CD14-positive monocyte (primary cell): Measurements from ENCODE around the gene SLC7A10. TPM values are rescaled to one million over a fixed set of nuclear protein-coding genes. Genes with fewer than 3 reads are reported as not detected.
A peak's percentile ranks its signal among the peaks of the same experiment; 100 is the strongest.

ENCODE experiments used
- DNase-seq, 3 donors: peaks; one replicate each; pipeline ENCODE4 v3.0.0-alpha.2; 2011 to 2022
- H2AFZ ChIP-seq: 2 replicates; pipeline ENCODE4 v1.6.0; 2012; ENCODE audit warnings: mild to moderate bottlenecking, low read depth, low read length, inconsistent platforms; ENCODE audit not compliant: insufficient read depth, poor library complexity, severe bottlenecking
- H3K27ac ChIP-seq, 2 donors: 1 replicate in 1 of 2; 2 replicates in 1 of 2; pipeline ENCODE4 v1.5.1; 2012 to 2013; ENCODE audit warnings: low read length in 2 of 2, control low read depth in 1 of 2, inconsistent platforms in 1 of 2, low read depth in 1 of 2, mild to moderate bottlenecking in 1 of 2
- H3K27me3 ChIP-seq, 2 donors: one replicate each; pipeline versions ENCODE4 v1.6.0 to v1.6.1; 2011 to 2013; ENCODE audit warnings: low read length in 2 of 2; ENCODE audit not compliant: control insufficient read depth in 2 of 2, insufficient read depth in 2 of 2
- H3K36me3 ChIP-seq, 2 donors: replicated peaks in 1 of 2; 1 replicate in 1 of 2; 2 replicates in 1 of 2; pipeline versions ENCODE4 v1.5.1 to v1.6.1; 2012 to 2013; ENCODE audit warnings: low read length in 2 of 2, control low read depth in 1 of 2, inconsistent platforms in 1 of 2, mild to moderate bottlenecking in 1 of 2; ENCODE audit not compliant: insufficient read depth in 2 of 2, control insufficient read depth in 1 of 2
- H3K4me1 ChIP-seq, 2 donors: 1 replicate in 1 of 2; 2 replicates in 1 of 2; pipeline versions ENCODE4 v1.5.1 to v1.6.1; 2012 to 2013; ENCODE audit warnings: low read length in 2 of 2, control low read depth in 1 of 2, inconsistent platforms in 1 of 2, mild to moderate bottlenecking in 1 of 2, moderate library complexity in 1 of 2; ENCODE audit not compliant: insufficient read depth in 2 of 2, control insufficient read depth in 1 of 2
- H3K4me2 ChIP-seq: replicated peaks from 2 replicates; pipeline ENCODE3; 2012; ENCODE audit warnings: low read length, moderate library complexity, mild to moderate bottlenecking; ENCODE audit not compliant: poor library complexity, severe bottlenecking; ENCODE audit errors: extremely low read depth
- H3K4me3 ChIP-seq, 3 experiments: fragments of 200-600 bp in 1 of 3; sonication (generic) in 1 of 3; replicated peaks in 1 of 3; 1 replicate in 2 of 3; 2 replicates in 1 of 3; pipeline ENCODE4 v1.5.1; 2011 to 2013; ENCODE audit warnings: low read length in 3 of 3, mild to moderate bottlenecking in 3 of 3, control low read depth in 2 of 3, low read depth in 2 of 3, inconsistent platforms in 1 of 3, moderate library complexity in 1 of 3
- H3K79me2 ChIP-seq: 2 replicates; pipeline ENCODE4 v1.6.0; 2012; ENCODE audit warnings: mild to moderate bottlenecking, control low read depth, inconsistent platforms, low read length, moderate library complexity; ENCODE audit not compliant: insufficient read depth
- H3K9ac ChIP-seq: 2 replicates; pipeline ENCODE4 v1.6.0; 2017; ENCODE audit warnings: low read length, mild to moderate bottlenecking; ENCODE audit not compliant: insufficient read depth, poor library complexity, severe bottlenecking
- H3K9me3 ChIP-seq, 2 donors: replicated peaks in 1 of 2; 1 replicate in 1 of 2; 2 replicates in 1 of 2; pipeline versions ENCODE4 v1.5.1 to v1.6.1; 2012 to 2013; ENCODE audit warnings: low read length in 2 of 2, control low read depth in 1 of 2; ENCODE audit not compliant: control insufficient read depth in 1 of 2, insufficient read depth in 1 of 2
- H4K20me1 ChIP-seq: 2 replicates; pipeline ENCODE4 v1.6.0; 2012; ENCODE audit warnings: mild to moderate bottlenecking, low read length, control low read depth, moderate library complexity; ENCODE audit not compliant: insufficient read depth
- H3K27ac Mint-ChIP-seq, 7 donors: one replicate each; pipeline ENCODE4 v1.8.0; 2020; ENCODE audit warnings: mild to moderate bottlenecking in 7 of 7, mixed read lengths in 7 of 7, moderate library complexity in 6 of 7, inconsistent platforms in 2 of 7
- H3K27me3 Mint-ChIP-seq, 3 donors: one replicate each; pipeline ENCODE4 v1.8.0; 2021 to 2022; ENCODE audit warnings: low read depth in 3 of 3, mild to moderate bottlenecking in 3 of 3, mixed read lengths in 3 of 3, moderate library complexity in 3 of 3, inconsistent platforms in 1 of 3
- H3K36me3 Mint-ChIP-seq, 2 donors: one replicate each; pipeline ENCODE4 v1.8.0; 2020; ENCODE audit warnings: mixed read lengths in 2 of 2, inconsistent platforms in 1 of 2, mild to moderate bottlenecking in 1 of 2
- H3K4me1 Mint-ChIP-seq: one replicate; pipeline ENCODE4 v1.8.0; 2020; ENCODE audit warnings: mild to moderate bottlenecking, mixed read lengths
- H3K4me3 Mint-ChIP-seq, 2 donors: one replicate each; pipeline ENCODE4 v1.8.0; 2020; ENCODE audit warnings: mild to moderate bottlenecking in 2 of 2, mixed read lengths in 2 of 2, moderate library complexity in 1 of 2
- H3K9me3 Mint-ChIP-seq, 7 donors: one replicate each; pipeline ENCODE4 v1.8.0; 2020 to 2022; ENCODE audit warnings: mixed read lengths in 7 of 7, mild to moderate bottlenecking in 6 of 7, moderate library complexity in 6 of 7, inconsistent platforms in 2 of 7
- CTCF ChIP-seq: fragments of 200-600 bp; IDR thresholded peaks from one replicate; pipeline ENCODE4 v1.8.0; 2022; ENCODE audit warnings: antibody characterized with exemption, mild to moderate bottlenecking
- WGBS: methylation state at CpG from one replicate; pipeline ENCODE4 v1.1.5; 2013; ENCODE audit warnings: missing lambda C conversion rate; ENCODE audit not compliant: insufficient coverage; 5-methylcytosine and 5-hydroxymethylcytosine counted together
- intact Hi-C, 2 donors: fragments of 100-400 bp; cut with micrococcal nuclease; formaldehyde crosslinking; loops; one replicate each; pipeline versions ENCODE4 v1.15.0 to v1.15.1; 2023
- polyA plus RNA-seq, 3 donors: library from polyadenylated mRNA; depleted of rRNA in 1 of 3; unstranded in 2 of 3; stranded (reverse) in 1 of 3; fragments of 300-500 nt in 2 of 3; fragments of >200 nt in 1 of 3; fragmentation: Illumina TruSeq in 2 of 3; gene quantifications; 1 replicate in 2 of 3; 2 replicates in 1 of 3; pipeline ENCODE4 v1.2.3, GENCODE V29; 2012 to 2021

Gene SLC7A10
- polyA plus RNA-seq, 3 donors, result 0.52 TPM; not detected in 2

GRCh38 chr19:33267706-33268105 lies 42.1 kb upstream of the SLC7A10 start:
- Histone ChIP-seq H3K4me1 (peaks cover 52 to 71% of the 10 kb centered on the region in 2 donors), H3K4me3 (peak overlapping the region in 1 of 3 experiments; percentile 56), H3K9ac (peak overlapping the region; percentile 75), H3K36me3 (no peaks in the 10 kb centered on the region), H2AFZ (peak overlapping the region; percentile 91), H4K20me1 (no peaks in the 10 kb centered on the region), H3K27ac (peak overlapping the region; percentile 78 to 98), H3K27me3 (no peaks in the 10 kb centered on the region), H3K4me2 (peak overlapping the region; percentile 64), H3K79me2 (peaks cover 22% of the 10 kb centered on the region), H3K9me3 (no peaks in the 10 kb centered on the region)
- H3K36me3 Mint-ChIP-seq, result peaks cover 0 to 4% of the 10 kb centered on the region in 2 donors
- H3K9me3 Mint-ChIP-seq, result peaks cover 0 to 1% (median 0%) of the 10 kb centered on the region in 7 donors
- TF ChIP-seq CTCF, result no peak
- H3K4me3 Mint-ChIP-seq, result peak overlapping the region; percentile 43 to 59
- peak overlapping the region; percentile 78 to 90 (median 85) for H3K27ac Mint-ChIP-seq
- intact Hi-C loops, result no loop called here
- H3K4me1 Mint-ChIP-seq, result peaks cover 67% of the 10 kb centered on the region
- 18% methylated on average over 10 of the region's 14 CpGs for WGBS
- peak in 2 of 3 donors; percentile 32 to 63 for DNase-seq
- H3K27me3 Mint-ChIP-seq, result peaks cover 0 to 3% (median 2%) of the 10 kb centered on the region in 3 donors

- no peaks in the 10 kb centered on the region for H3K36me3 ChIP-seq
- H3K4me1 ChIP-seq, result peaks cover 57 to 76% of the 10 kb centered on the region in 2 donors
- DNase-seq, result peak in 1 of 3 donors; percentile 29
- Mint-ChIP-seq H3K36me3 (peaks cover 0 to 4% of the 10 kb centered on the region in 2 donors), H3K27me3 (peaks cover 0 to 2% (median 2%) of the 10 kb centered on the region in 3 donors), H3K4me3 (peak overlapping the region; percentile 20 to 46), H3K27ac (peak overlapping the region in 5 of 7 donors; percentile 30 to 90 (median 85)), H3K4me1 (peaks cover 71% of the 10 kb centered on the region), H3K9me3 (no peaks in the 10 kb centered on the region)
- no peaks in the 10 kb centered on the region for H3K9me3 ChIP-seq
- WGBS, result 0% methylated on average over 7 of the region's 20 CpGs
- TF ChIP-seq CTCF, result no peak
- intact Hi-C loops, result no loop called here
- H3K4me3 ChIP-seq, result peak overlapping the region in 1 of 3 experiments; percentile 56
- H3K27me3 ChIP-seq, result no peaks in the 10 kb centered on the region
- peak overlapping the region; percentile 75 for H3K9ac ChIP-seq
- H3K4me2 ChIP-seq, result peak overlapping the region; percentile 64
- peak overlapping the region; percentile 78 to 98 for H3K27ac ChIP-seq
- H4K20me1 ChIP-seq, result no peaks in the 10 kb centered on the region
- peaks cover 22% of the 10 kb centered on the region for H3K79me2 ChIP-seq
- H2AFZ ChIP-seq, result peak overlapping the region; percentile 91
Measured at GRCh38 chr19:33266974-33267484, 41.4 kb upstream of the SLC7A10 start.
